NCI-H748 (cell line): ENCODE results near the gene MED17.
A peak's percentile ranks its signal among the peaks of the same experiment; 100 is the strongest.
"Not testable (repeated sequence)": the region's sequence is repeated elsewhere in the genome, so short reads cannot be mapped to it uniquely, and the experiment has no call there.

Source experiments
- DNase-seq: peaks from one replicate; lab custom pipeline; 2025; ENCODE audit not compliant: unreplicated experiment; lab: John Stamatoyannopoulos, UW

MED17 gene, protein sequence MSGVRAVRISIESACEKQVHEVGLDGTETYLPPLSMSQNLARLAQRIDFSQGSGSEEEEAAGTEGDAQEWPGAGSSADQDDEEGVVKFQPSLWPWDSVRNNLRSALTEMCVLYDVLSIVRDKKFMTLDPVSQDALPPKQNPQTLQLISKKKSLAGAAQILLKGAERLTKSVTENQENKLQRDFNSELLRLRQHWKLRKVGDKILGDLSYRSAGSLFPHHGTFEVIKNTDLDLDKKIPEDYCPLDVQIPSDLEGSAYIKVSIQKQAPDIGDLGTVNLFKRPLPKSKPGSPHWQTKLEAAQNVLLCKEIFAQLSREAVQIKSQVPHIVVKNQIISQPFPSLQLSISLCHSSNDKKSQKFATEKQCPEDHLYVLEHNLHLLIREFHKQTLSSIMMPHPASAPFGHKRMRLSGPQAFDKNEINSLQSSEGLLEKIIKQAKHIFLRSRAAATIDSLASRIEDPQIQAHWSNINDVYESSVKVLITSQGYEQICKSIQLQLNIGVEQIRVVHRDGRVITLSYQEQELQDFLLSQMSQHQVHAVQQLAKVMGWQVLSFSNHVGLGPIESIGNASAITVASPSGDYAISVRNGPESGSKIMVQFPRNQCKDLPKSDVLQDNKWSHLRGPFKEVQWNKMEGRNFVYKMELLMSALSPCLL

DNA sequence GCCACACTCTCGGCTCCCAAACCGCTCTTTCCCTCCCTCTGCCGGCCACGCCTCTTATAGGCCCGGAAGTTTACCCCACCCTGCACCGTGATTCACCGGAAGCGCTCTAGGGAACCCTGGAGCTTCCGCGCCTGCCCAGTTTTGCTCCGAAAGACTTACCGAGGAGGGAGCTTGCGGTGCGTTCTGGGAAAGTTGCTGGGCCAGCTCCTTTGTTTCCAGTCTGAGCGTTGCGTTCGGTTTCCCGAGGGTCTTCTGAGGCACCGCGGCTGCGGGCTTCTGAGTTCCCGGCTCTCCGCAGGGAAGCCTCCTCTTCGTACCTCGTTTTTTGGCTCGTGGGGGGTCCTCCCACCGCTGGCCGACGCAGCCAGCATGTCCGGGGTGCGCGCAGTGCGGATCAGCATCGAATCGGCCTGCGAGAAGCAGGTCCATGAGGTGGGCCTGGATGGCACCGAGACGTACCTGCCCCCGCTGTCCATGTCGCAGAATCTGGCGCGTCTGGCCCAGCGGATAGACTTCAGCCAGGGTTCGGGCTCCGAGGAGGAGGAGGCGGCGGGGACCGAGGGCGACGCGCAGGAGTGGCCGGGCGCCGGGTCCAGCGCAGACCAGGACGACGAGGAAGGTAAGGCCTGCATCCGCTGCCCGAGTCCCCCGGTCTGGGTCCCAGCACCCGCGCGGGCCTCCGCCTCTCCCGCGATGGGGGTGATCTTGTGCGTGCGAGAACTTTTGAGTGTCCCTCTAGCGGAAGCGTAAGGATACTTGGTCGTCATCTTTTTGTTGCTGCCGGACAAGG lies at the start of gene MED17:
TSS of gene MED17 (plus strand) at position 138 of the 790 bp plus-strand sequence. CDS start at position 370, 232 bp downstream.
- peak; percentile 94 for DNase-seq

DNA sequence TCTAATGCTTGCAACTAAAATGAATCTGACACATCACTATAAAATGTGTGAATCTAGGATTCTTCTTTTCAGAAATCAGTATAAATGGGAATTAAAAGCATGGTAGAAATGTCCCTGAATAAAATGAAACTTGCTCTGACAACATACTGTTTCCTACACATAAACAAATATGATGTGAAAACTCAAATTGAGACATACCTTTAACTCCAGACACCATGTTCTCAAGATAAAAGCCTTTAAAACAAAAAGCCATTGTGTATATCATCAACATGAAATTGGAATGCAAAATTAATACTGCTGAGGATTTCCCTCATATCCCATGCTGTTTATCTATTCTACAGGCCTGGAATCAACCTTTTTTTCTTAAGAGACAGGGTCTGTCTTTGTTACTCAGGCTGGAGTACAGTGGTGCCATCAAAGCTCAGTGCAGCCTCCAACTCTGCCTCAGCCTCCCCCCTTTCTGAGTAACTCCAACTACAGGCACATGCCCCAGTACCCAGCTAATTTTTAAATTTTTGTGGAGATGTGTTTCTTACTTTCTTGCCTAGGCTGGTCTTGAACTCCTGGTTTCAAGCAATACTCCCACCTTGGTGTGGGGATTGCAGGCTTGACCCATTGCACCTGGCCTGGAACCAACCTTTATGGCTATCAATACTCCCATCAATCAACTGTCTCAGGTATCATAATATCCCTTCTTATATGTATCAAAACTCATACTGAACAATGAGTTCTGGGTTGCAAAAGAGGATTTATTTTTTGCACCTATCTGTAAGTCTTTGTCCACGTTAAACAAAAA lies 49.5 kb upstream of the MED17 start:
- no peak for DNase-seq

DNA sequence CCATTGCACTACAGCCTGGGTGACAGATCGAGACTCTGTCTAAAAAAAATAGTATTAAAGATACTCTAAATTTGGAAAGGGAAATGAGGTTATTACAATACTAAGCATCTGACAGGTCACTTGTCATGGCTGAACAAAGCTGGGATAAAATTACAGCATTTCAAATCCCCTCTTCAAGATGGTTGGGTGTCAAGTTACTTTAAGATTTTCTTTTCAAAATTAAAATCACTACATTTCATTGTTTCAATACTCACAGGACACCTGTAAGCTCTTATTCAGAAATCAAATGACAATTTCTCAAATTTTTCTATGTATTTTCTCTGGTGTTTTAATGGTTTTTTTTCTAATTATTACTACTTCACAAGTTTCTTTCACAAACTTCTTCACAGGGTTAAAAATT lies 48.5 kb upstream of the MED17 start:
- no peak for DNase-seq

DNA sequence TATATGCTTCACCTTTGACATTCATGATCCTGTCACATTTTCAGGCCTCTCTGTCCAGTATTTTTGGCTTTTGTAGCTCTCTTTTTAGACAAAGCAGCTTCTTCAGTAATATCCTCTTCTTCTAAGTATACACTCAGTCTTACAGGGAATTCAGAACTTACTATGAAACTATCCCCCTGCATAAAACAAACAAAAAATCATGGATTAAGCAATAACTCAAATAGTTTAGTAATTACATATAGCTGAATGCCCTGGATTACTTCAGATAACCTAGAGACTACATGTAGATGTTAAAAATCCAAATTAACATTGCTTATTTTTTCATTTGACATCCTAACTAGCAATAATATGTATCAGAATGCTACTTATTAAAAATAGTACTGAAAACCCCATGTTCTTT lies 48.0 kb upstream of the MED17 start:
- DNase-seq = no peak

DNA sequence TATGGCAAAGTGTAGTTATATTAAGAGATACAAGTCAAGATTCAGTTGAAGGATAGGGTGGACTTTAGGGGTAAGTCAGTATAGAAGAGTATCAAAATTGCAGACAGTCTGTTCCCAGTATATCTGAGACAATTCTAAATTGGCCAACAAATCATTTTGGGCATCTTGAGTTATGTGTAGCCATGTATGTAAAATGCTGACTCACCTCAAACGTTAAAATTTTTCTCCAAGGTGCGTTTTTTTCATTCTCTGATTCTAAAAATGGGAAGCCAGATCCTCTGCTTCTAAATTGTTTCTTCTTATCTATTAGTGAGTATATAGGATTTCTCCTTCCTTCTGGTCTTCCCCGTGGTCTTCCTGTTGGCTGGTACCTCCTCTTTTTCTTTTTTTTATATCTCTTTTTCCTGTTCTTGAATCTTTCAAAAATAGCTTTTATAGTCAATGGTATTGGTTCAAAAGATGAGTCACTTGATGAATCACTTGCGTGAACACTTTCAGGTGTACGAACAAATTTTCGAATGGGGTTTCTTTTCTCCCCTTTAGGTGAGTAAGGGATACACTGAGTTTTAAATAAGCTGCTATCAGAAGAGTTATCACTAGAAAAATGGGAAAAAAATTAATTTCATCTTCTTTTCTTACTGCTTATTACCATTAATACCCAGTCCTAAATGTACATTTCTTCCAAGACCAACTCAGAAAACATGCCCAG lies 46.0 kb upstream of the MED17 start:
- DNase-seq = no peak

DNA sequence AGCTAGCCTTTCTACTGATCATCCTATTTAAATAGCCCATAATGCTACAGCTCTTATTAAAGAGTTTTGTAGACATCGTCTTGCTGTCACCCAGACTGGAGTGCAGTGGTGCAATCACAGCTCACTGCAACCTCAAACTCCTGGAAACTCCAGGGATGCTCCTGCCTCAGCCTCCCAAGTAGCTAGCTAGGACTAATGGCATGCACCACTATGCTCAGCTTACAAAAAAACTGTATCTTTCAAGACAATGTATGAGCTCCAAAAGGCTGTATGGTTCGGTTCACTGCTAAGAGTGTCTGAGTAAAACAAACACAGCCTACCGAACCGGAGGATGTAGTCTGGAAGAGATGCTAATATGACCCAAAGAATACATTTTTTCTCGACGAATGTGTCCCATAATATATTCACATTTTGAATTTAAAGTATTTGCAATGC lies 45.4 kb upstream of the MED17 start:
- no peak for DNase-seq

DNA sequence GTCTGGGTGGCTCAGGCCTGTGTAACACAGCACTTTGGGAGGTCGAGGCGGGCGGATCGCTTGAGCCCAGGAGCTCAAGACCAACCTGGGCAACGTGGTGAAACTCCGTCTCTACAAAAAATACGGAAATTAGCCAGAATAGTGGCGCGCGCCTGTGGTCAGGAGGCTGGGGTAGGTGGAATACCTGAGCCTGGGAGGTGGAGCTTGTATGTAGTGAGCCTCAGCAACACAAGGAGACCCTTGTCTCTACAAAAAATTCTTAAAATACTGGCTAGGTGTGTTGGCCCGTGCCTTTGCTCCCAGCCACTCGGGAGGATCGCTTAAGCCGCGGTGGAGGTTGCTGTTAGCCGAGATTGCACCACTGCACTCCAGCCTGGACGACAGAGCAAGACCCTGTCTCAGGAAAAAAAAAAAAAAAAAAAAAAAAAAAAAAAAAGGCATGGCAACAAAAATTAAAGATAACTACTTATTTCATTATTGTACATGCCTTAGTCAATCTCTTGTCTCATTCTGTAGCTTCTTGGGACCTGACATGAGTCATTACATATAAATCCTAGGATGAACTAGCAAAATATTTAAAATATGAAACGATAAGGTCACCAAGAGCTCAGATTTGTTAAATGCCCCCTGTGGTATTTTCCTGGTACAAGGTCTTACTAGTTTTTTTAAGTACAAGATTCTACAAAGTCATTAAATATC lies 43.9 kb upstream of the MED17 start:
- peak; percentile 3 for DNase-seq

DNA sequence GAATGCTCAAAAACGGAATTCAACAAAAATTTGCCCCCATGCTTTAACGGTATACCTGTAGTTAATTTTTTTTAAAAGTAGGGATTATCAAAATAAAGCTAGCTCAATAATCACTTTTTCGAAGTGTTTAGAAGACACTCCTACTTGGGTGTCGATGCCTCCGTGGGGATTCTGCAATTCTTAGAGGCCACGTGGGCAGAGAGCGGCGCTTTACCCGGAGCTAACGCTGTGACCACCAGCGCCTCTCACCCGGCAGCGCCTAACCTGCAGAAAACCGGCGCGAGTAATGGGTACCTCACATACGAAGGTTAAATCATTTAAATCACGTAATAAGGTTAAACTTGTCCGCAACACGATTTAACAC lies 43.4 kb upstream of the MED17 start:
- peak; percentile 67 for DNase-seq

DNA sequence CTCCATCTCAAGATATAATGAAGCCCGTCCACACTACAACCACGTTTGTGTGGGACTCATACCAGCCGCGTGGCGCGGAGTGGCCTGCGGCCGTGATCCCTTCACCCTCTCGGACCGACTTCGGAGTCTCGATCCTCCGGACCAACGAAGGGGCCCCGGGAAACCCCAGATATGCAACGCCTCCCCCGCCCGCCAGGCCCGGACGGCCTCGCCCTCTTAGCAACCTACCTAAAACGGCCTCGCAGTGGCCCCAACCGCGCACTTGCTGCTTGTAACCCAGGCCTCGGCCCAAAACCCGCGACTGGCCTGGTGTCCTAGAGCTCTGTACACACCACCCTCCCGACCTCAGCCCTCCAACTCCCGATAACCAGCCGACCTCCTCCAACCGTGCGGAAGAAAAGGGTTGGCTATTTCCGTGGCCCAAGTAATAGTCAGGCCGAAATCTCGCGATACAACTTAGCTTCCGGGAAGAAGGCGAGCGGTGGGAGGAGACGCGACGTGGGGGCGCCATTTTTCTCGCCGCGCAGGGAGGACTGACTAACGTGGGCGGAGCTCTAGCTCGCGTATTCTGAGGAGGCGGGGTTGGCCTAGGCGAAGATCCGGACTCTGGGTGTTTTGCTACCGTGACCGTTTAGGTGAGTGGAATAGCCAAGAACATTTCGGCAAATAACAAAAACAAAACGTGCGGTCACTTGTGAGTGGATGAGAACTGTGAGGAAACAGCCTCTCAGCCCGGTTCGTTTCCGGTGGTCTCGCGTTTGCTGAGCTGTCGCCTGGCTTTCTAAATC lies 42.8 kb upstream of the MED17 start, which contains the start of the genes C11orf54 and TAF1D:
TSS of gene C11orf54 (plus strand) at position 579 of the 788 bp plus-strand sequence. CDS start 5,722 bp downstream, outside the sequence.
TSS of gene TAF1D (minus strand) at position 402 of the 788 bp plus-strand sequence. CDS start 2,191 bp downstream, outside the sequence.
- DNase-seq = peak; percentile 96

DNA sequence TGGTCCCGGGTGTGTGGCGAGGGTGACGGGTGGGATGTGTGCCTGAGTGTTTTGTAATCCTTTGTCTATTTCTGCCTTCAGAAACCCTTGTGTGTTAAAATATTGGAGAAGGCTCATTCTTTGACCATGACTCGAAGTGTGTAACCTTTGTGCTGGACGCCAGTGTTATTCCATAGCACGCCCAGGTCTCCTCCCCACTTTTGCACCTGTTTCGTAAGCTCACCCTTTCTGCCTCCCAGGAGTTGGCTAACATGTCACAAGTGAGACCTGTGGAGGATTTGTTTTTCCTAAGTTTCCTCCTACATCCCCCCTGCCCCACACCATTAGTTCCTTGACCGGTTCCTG lies 42.2 kb upstream of the MED17 start:
- DNase-seq = peak; percentile 63

DNA sequence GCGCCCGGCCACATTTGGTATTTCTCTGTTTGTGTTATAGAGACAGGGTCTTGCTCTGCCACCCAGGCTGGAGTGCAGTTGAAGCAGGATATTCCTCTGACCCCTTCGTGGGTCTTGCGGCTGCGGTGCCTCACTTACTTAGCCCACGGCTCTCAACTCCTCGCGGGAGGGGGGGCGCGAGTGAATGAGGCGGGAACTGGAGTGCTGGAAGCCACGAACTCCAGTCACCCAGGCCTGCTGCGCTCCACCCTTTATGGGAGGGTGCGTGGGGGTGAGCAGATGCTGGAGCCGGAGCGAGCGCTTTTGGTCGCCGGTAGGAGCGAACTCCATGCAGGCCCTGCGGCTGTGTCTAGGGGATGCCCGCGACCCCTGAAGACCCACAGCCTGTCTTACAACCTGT lies 40.8 kb upstream of the MED17 start:
- DNase-seq = no peak

DNA sequence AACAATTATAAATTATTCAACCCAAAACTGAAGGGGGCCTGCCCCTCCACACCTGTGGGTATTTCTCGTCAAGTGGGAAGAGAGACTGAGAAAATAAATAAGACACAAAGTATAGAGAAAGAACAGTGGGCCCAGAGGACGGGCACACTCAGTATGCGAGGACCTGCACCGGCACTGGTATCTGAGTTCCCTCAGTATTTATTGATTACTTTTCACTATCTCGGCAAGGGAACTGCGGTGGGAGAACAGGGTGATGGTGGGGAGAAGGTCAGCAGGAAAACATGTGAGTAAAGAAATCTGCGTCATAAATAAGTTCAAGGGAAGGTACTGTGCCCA lies 39.4 kb upstream of the MED17 start:
- DNase-seq = no peak

DNA sequence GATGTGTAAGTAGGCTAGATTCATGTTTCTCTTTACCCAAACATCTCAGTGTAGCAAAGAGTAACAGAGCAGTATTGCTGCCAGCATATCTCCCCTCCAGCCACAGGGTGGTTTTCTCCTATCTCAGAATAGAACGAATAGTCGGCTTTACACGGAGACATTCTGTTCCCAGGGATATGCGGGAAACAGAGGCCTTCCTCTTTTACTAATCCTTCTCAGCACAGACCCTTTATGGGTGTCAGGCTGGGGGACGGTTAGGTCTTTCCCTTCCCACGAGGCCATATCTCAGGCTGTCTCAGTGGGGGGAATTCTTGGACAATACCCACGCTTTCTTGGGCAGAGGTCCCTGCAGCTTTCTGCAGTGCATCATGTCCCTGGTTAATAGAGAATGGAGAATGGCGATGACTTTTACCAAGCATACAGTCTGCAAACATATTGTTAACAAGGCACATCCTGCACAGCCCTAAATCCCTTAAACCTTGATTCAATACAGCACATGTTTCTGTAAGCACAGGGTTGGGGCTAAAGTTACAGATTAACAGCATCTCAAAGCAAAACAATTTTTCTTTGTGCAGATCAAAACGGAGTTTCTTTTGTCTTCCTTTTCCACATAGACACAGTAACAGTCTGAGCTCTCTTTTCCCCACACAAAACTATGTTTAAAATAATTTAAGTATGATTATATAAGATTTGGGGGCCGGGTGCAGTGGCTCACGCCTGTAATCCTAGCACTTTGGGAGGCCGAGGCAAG lies 38.9 kb upstream of the MED17 start:
- DNase-seq = not testable (repeated sequence)

DNA sequence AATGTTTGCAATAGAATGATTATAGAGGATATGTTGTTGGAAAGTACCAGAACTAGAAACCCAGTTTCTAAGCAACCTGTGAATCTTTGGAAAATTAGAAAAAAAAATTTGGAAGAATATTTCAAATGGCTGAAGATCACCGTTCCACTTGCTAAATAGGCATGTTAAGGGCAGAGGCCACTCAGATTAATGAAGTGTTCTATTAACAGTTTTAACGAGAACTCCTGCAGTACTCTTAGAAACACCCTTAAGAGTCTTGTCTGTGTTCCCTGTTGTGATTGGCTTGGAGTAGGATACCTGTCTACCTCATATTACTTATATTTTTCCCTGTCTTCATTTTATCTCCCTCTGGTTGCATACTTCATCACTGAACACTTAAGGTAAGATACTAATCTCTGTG lies 38.0 kb upstream of the MED17 start:
- no peak for DNase-seq

DNA sequence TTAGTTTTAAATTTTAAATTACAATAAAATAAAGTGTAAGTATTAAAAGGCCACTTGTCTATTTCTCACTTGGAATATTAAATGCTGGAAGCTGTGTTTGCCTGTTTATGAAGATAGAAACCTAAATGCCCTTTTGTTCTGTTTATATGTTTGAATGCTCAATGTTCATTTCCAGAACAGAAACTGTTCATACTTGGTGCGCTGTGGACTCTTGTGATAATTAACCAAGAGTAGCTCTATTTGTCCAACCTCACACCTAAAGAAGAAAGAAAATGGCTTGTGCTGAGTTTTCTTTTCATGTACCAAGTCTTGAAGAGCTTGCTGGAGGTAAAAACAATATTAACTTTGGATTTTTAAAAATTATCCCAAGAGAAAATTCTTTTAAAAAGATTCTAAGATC lies 37.0 kb upstream of the MED17 start:
- DNase-seq = no peak

DNA sequence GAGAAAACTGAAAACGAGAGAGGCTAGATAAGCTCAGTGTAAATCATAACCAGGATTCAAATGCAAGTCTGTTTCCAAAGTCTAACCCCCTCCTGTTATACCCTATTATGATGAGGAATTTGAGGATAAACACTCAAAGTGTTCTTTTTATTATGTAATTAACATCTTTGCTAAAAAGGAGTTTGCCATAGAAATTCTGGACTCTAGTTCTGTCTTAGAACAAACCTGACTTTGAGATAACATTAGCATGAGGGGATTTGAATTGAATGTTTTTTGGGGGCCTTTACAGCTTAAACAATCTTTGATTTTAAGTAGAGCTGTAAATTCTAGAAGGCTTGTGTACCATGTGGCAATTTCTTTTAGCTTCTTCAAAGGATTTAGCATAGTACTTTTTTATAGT lies 33.1 kb upstream of the MED17 start:
- no peak for DNase-seq

DNA sequence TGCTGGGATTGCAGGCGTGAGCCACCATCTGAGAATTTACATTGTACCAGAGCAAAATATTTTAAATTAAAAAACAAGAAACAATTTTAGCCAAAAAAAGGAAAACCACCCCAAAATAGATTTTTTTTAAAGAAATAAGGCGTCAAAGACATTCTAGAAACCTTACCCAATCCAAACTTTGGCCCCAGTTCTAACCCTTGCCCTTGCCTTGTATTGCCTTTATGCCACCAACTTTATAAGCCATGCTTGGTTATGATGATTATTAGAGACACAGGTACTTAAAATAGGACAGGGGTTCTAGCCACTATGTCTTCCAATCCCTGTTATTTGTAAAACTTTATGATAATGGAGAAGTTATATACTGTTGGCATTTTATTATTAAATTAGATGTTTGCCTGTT lies 30.8 kb upstream of the MED17 start:
- DNase-seq = no peak

DNA sequence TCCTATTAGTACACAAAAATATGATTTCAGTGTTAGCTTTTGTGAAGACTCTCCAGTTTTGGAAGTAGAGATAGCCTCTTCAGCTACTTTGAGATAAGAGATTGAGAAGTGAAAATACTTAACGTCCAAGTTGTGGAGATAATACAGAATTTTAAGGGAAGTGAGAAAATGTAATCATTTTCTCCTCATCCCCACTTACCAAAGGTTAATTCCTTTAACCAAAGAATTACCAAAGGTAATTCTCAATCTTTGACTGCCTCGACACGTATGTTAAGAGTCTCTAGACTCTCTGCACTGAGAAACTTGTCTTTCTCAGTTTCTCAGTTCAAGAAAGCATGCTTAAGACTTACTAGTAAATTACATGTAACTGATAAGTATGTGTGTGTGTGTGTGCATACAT lies 27.3 kb upstream of the MED17 start:
- DNase-seq = no peak
